NCI-H774 (cell line): ENCODE results near the gene SEC16B.

Experiments
- DNase-seq: peaks from one replicate; lab custom pipeline; 2025; lab: John Stamatoyannopoulos, UW

Gene SEC16B

DNA sequence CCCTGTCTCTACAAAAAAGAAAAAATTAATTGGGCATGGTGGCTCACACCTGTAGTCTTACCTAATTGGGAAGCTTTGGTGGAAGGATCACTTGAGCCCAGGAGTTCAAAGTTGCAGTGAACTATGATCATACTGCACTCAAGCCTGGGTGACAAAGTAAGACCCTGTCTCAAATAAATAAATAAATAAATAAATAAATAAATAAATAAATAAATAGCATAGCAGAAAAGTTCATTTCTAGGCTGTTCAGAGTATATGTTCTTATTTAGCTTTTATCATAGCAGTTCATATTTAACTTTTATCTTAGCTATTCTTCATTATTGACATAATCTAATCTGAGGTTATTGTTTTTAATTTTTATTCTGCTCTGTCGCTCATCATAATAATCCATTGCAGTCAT, 8.7 kb upstream of the SEC16B start:
- DNase-seq: no peak

DNA sequence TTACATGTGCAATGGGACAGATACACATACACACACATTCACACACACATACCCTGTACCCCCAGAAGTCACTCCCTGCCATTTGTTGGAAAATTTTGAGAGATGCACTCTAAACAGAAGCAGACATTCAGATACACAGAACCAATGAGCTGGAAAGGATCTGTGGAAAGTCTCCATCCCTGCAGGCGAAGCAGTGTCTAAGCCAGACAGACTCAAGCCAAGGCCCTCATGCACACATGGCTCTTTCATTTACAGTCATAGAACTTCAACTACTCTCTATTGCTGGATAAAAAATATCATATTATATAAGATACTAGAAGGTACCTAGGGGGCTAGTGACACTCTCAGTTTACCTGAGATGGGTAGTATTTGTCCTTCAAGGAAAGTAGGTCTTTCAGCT, 7.3 kb upstream of the SEC16B start:
- no peak for DNase-seq

DNA sequence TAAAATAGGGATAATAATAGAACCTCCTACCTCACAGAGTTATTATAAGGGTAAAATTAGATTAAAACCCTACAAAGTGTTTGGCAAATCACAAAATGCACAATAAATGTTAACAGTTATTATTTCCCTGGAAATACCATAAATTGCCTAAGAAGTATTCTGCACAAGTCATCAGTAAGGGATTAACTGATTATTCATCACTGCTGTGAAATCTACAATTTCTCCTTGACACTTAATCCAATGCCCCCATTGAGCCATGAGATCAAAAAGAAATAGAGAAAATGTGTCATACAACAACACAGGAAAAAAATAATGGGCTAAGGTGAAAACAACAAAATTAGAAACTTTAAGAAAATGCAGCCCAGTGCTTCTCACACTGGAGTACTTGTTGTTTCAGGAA, 6.7 kb upstream of the SEC16B start:
- no peak for DNase-seq

DNA sequence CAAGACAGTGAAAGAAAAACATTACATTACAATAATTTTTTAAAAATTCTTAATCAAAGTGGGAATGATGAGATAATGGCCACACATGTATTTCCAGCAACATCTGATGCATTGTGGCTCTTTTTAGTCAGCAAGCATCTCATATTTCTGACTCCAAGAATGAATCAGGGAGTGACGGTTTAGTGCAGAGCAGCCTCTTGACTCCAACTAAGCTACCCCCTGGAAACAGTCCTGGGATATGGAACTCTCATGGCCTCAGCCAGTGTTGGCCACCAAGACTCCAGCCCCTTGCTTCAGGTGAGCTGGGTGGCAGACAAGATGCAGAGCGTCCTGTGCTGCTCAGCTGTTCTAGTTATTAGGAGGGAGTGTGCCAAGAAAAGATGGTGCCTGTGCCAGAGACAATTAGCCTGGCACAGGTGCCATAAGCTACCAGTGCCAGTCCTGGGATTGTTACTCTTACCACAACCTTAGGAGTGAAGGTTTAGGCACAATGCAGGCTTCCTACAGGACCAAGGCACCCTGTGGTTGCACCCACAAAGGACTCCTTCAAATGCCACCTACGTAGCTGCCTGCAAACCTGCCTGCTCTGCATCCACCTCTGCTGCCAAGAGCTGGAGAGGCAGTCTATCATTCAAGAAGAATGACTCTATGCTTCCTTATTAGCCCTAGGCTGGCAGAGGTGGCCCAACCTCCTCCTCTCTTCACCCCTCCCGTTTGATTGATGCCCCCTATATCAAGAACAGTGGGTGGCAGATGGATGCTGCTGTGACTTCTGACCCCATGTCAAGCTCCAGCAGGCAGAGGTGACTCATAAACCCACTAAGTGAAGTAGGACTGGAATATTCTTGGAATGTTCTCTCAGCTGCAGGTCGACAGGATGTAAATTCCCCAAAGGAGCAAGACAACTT, 6.0 kb upstream of the SEC16B start:
- DNase-seq: no peak

DNA sequence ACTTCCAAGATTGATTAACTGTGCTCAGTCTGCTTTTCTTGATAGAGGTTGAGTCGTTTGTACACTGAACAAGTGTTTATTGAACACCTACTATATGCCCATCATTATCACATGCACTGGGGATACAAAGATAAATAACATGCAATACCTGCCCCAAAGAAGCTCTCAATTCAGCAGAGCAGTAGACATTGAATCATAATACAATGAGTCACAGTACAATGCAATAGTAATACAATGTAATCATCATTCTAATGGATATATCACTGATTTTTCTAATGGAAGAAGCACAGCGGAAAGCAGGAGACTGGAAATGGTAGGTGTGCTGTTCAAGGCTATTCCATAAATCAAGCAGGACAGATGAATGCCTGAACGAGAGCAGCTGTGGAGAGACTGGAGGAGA, 3.7 kb upstream of the SEC16B start:
- no peak for DNase-seq

DNA sequence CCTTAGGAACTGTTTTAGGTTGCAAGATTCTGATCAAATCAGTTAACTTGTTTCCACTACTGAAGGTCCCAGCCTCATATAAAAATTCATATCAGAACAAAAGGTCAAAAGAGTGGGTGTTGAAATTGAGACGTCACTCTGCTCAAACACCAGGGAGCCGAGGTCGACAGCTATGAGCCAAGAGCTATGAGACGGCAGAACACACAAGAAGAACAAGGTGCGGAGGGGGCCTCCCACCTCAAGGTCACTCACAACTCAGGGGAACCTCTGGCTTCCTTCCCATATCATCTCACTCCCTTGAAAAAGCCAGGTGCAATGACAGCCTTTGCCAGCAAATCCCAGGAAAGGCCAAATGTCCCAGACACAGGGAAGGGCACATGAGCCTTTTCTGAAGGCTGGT, 749 bp downstream of the SEC16B start:
- DNase-seq: no peak

DNA sequence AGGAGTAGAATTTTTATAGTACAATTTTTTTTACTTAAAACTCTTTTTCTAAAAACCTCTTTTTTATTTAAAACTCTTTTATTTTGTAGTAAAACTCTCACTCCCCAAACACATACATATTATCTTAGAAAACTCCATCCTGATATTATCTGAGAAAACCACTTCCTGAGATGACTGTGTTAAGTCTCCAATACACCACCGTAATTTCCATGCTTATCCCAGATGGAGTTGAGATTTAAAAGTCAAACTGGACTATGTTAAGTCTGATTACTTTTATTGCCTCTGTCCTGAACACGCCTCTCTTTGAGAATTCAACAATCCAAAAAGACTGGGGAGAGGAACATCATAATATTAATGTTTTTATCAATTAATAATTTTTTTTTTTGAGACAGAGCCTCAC, 3.7 kb downstream of the SEC16B start:
- DNase-seq: no peak

DNA sequence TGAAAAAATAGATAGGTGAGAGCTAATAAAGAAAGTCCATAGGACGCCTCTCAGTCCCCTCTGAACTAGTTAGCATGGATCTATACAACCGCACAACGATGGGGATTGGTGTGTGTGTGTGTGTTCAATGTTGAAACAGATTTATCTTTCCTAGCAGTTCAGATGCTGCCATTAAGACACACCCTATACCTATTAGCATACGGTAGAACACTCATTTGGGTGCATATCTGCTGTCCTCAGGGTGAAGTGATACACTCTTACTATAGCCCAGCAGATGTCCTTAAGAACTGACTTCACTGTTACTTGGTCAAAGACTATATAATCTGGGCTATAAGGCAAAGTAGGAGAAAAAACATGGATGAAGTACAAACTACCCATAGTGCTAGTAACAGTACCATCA, 4.6 kb downstream of the SEC16B start:
- no peak for DNase-seq

DNA sequence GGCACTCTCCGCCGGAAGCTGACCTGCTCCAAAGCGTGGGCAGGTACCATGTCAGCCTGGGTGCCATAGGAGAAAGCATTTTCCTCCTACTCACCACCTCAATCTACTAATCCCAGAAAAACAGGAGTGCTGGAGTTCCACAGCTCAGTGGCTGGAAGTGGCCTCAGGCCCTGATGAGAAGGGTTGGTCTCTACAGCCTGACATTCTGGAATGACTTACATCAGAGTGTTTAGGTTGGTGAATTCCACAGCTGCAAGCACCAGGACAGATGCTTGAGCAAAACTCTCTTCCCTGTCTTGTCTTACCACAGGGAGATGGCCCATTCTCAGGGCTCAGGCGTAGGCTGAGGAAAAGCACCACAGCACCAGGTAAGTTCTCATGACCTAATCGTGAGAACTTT, 5.5 kb downstream of the SEC16B start:
- DNase-seq: no peak

DNA sequence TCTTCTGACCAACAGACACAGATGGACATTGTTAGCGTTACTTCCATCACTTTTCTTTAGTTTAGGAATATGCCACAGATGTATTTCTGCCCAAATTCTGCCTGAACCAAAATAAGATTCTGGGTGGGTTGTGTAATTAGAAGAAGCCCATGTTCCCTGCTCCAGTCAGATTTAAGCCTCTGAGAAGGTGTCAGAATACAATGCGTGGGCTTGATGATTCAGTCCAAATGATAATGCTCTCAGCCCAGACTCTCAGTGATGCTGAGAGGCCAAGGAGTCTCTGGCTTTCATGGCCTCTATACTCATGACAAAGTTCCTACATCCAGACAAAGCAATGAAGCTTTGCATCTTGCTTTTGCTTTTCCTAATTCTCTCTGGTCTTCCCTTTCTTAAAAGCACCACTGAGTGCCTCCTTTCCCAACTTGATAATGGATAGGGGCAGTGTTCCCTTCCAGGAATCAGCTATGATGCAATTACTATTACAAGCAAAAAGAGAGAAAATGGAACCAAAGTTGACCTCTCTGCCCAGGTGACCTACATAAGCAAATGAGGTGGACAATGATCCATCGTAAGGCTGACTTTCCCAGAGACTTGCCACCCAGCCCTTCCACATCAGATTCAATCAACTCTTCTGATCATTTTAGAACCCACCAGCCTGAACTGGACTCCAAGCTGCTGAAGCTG, 8.8 kb downstream of the SEC16B start:
- no peak for DNase-seq

DNA sequence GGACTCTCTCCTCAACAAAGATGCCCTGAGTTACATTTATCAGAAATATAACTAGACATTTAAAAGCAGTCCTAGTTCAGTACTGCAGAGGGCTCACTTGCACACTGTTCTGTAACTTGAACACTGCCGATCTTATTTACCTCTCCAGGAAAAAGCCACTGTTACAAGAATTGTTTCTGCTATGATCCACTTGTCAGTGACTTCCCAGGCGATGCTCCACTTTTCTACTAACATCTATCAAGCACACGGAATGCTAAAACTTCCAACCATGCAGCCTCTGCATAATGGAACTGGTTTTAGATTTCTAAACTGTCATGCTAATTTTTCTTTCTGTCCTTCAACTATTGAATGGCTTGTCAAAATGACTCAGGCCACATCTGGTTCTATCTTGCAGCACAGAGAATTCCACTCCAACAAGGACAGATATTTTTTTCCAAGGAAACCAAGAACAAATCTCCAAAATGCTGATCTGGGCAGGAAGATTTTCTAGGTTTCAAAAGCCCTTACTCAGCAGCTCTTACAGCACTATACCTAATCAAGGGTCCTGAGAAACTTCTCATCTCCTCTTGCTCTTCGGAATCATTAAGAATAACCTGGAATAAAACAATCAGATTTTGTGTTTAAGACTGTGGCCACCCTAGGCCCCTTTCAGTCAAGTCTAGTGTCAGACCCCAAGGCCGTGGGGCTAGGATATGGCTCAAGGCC, 9.9 kb downstream of the SEC16B start:
- no peak for DNase-seq

DNA sequence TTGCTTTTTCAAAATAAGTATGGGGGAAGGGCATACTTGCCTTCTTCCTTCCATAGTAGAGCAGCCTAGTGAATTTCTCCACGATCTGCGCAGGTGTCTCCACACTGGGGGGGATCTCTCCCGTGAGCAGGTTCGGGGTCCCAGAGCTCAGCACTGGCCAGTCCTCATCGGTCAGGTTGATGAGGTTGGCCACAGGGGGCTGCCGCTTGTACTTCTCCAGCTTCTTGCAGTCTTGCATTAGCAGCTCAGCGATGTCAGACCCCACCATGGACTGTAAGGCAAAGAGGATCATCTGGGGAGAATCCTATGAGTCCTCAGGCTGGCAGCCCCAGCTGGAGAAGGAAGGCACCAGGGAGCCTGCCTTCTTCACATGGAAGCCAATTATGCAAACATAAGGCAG, 11.8 kb downstream of the SEC16B start:
- DNase-seq: no peak

DNA sequence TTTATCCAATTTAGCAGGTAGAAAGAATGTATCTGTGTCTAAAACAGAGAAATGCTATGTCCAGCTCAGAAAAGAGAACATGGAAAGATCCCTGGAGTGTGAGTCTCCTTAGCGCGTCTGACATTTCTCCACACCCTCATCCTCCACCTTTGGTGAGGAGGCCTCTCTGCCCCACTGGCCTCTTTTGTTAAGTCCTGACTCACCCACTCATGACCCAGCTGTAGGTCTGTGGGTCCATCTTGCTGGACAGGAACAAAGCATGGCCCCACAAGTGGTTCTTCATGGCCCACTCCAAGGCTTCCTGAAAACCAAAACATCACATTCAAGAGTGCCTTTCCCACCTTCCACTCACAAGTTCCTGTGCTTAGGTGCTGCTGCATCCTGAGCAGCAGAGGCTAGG, 15.8 kb downstream of the SEC16B start:
- DNase-seq: no peak

DNA sequence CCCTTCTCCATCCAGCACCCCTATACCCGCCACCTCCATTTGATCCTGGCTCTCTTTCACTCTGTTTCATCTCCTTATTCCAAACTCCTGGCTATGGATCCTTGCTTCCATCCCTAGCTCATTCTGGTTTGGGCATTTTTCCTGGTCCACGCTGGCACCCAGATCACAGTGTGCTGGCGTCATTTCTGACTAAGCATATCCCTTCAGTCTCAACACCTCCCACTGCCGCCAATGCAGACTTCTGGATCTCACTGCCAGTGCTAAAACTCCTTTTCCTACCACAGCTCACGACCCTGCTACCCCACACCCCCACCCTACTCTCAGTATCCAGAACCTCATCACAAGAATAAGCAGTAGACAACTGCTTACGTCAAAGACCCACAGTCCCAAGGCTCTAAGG, 16.3 kb downstream of the SEC16B start:
- DNase-seq: no peak

DNA sequence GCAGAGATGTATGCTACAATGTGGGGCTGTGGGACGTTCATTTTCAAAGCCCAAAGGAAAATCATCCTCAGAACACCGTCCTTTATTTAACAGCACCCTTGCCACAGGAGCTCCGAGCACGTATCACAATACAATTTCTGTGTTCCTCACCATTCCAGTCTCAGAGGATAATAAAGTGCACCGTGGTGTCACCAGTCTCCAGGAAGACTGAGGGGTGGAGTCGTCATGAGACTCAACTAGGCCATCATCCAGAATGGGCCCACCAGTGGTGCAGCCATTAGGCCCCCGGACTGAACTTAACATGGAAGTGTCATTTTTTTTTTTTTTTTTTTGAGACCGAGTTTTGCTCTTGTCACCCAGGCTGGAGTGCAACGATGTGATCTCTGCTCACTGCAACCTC, 17.2 kb downstream of the SEC16B start:
- DNase-seq: no peak

DNA sequence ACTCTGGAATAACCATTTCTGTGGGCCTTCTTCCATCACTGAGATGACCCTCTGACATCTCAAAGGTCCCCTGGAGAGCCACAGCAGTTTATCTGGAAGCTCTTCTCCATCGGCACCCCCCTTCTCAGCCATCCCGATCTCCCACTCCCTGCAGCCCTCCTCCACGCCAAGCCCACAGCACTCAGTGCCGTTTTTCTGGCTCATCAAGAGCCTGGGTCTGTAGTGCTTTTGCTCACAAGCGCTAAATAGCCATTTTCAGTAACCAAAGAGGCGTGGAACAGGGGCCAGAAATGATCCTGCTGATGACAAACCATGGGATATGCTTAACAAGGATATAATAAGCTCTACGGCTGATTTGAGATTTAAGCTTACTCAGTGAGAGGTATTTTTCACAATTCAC, 17.6 kb downstream of the SEC16B start:
- no peak for DNase-seq

DNA sequence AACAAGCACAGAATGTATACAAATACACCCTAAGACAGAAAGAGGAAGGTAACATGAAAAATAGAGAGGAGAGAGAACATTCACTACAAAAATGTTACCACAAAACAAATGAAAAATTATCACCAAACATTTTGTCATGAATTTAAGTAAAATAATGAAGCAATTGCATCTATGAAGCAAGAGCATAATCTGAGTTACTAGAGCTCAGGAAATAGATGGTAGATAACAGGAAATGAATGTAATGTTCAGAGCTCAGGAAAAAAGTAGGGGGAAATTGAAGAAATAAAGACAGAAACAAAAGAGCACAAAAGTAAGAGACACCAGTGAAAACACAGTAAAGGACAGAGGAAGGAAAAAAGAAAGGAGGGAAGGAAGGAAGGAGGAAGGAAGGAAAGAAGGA, 19.4 kb downstream of the SEC16B start:
- no peak for DNase-seq

DNA sequence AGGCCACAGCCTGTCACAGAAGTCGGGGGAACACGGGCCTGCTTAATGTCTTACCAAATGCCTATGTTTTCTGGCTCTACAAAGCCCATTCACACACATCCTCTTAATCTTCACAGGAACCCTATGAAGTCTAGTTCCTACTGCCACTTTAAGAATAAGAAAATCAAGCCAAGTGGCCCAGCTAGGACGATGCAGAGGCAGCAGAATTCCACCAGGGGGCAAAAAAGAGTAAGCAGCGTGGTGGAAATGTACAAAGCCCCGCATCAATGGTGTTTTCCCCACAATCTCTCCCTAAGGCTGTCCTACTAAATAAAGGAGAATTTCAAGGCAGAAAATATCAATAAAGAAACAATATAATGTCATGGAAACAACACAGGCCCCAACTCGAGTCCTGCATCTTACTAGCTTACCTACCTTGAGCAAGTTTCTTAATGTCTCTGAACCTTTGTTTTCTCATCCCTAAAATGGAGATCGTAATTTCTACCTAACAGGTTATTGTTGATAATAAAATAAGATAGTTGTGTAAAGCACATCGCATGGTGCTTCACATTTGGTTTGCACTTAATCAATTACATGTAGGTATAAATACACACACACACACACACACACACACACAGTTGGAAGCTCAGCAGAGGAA, 21.4 kb downstream of the SEC16B start:
- DNase-seq: peak; percentile 54

DNA sequence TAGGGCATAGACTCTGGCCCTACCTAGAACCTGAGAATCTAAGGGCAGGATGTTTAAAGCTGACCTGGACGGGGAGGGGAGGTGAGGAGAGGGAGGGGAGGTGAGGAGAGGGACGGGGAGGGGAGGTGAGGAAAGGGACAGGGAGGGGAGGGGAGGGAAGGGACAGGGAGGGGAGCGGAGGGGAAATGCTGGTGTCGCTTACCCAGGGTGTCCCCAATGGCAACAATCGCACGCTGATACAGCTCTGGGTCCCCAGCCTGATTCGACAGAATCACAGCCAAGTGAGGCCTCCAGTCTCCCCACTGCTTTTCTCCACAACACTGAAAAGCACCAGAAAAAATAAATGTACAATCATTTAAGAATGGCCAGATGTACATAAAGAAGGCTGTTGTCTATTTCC, 22.2 kb downstream of the SEC16B start:
- no peak for DNase-seq

DNA sequence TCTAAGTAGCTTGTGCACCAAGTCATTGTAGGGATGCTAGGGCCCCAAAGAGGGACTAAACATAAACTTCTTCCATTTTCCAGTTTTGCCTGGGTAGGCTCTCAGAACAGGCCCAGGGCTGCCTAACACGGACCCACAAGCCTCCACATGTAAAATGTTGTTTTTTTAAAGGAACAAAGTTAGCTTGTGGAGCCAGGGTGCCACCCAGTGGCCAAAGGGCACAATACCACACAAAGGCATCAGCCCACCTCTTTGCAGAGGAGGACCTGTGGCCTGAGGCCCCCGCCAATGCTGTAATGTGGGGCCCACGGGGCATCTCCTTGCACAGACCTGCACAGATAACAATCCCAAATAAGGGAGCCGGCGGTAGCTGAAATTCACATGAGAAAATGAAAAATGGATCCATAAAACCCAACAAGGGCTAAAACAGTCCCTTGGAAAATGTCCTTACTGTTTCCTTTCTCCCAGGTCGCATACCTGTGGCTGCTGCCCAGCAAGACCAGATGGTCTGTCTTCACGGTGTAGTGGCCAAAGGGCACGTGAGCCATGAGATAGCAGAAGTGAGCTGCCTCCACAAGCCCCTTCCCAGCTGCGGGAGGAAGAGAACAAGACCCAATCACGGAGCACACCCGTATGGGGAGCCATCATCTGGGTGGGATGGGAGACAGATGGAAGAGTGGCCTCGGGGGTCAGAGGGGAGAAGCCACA, 23.8 kb downstream of the SEC16B start:
- peak; percentile 61 for DNase-seq

DNA sequence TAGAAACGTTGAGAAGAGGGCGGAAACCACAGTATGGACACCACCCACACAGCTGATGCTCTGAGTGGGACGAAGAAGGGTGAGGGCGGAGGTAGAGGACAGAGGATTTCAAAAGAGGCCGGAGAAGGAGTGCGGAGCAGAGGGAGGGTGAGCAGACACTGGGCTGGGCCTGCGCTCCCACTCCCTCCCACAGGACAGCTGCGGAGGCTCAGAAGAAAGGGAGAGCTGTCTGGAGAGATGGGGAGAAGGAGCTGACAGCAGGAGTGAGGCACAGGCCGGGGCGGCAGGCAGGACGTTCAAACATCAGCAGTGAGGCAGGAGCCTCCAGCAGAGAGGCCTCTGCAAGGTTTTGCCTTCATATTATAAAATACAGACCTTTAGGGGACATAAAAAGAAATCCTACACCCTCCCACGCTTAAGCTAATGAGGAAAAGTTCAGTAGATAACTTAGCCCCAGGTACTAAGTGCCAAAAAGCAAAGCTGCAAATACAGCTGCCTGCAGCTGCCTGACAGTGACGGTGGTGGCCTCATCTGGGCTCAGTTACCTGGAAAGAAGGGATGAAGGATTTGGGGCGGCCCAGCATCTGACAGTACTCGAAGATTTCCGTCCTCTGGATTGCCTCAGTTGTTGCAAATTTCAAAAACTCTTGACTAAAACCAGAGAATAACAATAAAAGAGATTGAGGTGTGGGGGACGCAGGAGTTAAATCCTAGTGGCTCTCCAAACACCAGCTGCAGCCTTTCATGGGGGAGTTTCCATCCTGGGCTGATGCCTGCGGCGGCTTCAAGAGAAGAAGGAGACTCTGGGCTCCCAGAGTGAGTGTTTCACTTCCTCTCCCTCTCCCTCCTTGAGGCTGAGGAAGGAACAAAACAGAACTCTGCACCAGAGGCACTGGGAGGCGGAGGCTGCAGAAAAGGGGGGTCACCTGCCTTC, 25.6 kb downstream of the SEC16B start:
- no peak for DNase-seq
